ENCODE results near the gene GLT8D2. TPM values are rescaled to one million over a fixed set of nuclear protein-coding genes. Genes with fewer than 3 reads are reported as not detected.

The GLT8D2 gene
- total and polyA plus RNA-seq, 4 experiments from 2014 or later, result 0.15 TPM; not detected in 3

DNA sequence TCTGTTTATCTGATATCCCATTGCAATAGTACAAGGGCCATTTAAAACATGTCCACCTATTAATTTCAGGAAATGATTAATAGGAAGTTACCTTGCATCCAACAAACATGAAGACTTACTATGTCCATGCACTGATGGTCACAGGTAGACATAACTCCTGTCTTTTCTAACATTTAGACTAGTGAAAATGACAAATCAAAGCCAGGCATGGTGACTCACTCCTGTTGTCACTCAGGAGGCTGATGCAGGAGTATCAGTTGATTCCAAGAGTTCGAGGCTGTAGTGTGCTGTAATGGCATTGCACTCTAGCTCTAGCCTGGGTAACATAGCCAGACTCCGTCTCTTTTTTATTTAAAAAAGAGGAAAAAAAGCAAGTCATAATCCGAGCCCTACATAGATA lies 105.0 kb downstream of the GLT8D2 start:
- peaks cover 89% of the 10 kb centered on the region for H3K36me3 ChIP-seq (ENCODE audit: insufficient read depth, low read length)
- CTCF ChIA-PET (ENCODE audit: partially characterized antibody), result interaction anchor here (0.6 to 1.3 kb wide), 3 partner anchors 12 to 519 kb away, joined by 3 to 5 read pairs (median 4); a partner anchor contains a TSS
- H3K27ac Mint-ChIP-seq, result no peak overlapping the region
- POLR2A ChIA-PET (ENCODE audit: partially characterized antibody), result interaction anchor here (0.9 to 2.1 kb wide), 3 partner anchors 9 to 21 kb away, joined by 3 to 7 read pairs (median 3); partner anchors contain the start of gene TDG
- H3K27ac ChIP-seq (ENCODE audit: low read depth, low read length), result no peak overlapping the region
- H3K36me3 Mint-ChIP-seq, result peaks cover 69 to 96% of the 10 kb centered on the region in 2 donors
- no peaks in the 10 kb centered on the region for H3K27me3 Mint-ChIP-seq
- H3K4me3 ChIP-seq (ENCODE audit: low read length in 2 of 2), result no peak overlapping the region
- intact Hi-C loops (cut with micrococcal nuclease), result no loop called here
- no peaks in the 10 kb centered on the region for H3K27me3 ChIP-seq (ENCODE audit: insufficient read depth, low read length)
- H3K9me3 ChIP-seq (ENCODE audit: control insufficient read depth in 1 of 2, low read length in 2 of 2), result no peaks in the 10 kb centered on the region
- no peak for DNase-seq
- H3K4me1 ChIP-seq (ENCODE audit: insufficient read depth, low read length), result no peaks in the 10 kb centered on the region
- no peaks in the 10 kb centered on the region for H3K9me3 Mint-ChIP-seq
- H3K4me3 Mint-ChIP-seq, result no peak overlapping the region
- peaks cover 3 to 19% (median 11%) of the 10 kb centered on the region in 4 donors for H3K4me1 Mint-ChIP-seq

Other genes with a start within 250 kb of the GLT8D2 start
- 1 to 10 TPM; 6.1 to 6.8 TPM for gene NT5DC3, start 209.0 kb downstream of the GLT8D2 start, total RNA-seq
- 1 to 10 TPM; 1.2 to 1.3 TPM for gene NT5DC3, start 209.0 kb downstream of the GLT8D2 start, polyA plus RNA-seq
- 100 to 1,000 TPM; 515 to 534 TPM for gene HSP90B1, start 119.8 kb downstream of the GLT8D2 start, total RNA-seq
- gene HSP90B1, start 119.8 kb downstream of the GLT8D2 start, polyA plus RNA-seq, result 100 to 1,000 TPM; 199 to 253 TPM
- gene TDG, start 84.3 kb downstream of the GLT8D2 start, total RNA-seq, result 10 to 100 TPM; 35.1 to 38.3 TPM
- gene TDG, start 84.3 kb downstream of the GLT8D2 start, polyA plus RNA-seq, result 10 to 100 TPM; 12.9 to 19.3 TPM
- gene HCFC2, start 14.3 kb upstream of the GLT8D2 start, total RNA-seq, result 10 to 100 TPM; 18.1 to 18.5 TPM
- 1 to 10 TPM; 4.1 to 8.8 TPM for gene HCFC2, start 14.3 kb upstream of the GLT8D2 start, polyA plus RNA-seq
- 10 to 100 TPM; 29.9 to 32.5 TPM for gene NFYB, start 88.0 kb upstream of the GLT8D2 start, total RNA-seq
- 10 to 100 TPM; 38.7 to 39.0 TPM for gene NFYB, start 88.0 kb upstream of the GLT8D2 start, polyA plus RNA-seq
- 10 to 100 TPM; 57.6 to 64.5 TPM for gene TXNRD1, start 165.6 kb upstream of the GLT8D2 start, total RNA-seq
- 10 to 100 TPM; 32.2 to 35.8 TPM for gene TXNRD1, start 165.6 kb upstream of the GLT8D2 start, polyA plus RNA-seq